SKM-1 treated with dmso at 0.1 percent for 144 hours (cell line): Measurements from ENCODE around the gene VAC14.
"Not testable (repeated sequence)": the region's sequence is repeated elsewhere in the genome, so short reads cannot be mapped to it uniquely, and the experiment has no call there.

Source experiments
- DNase-seq: peaks from one replicate; lab custom pipeline; 2025; ENCODE audit not compliant: unreplicated experiment; lab: John Stamatoyannopoulos, UW

VAC14 gene

GRCh38 chr16:70682239-70683145, 118.5 kb downstream of the VAC14 start:
- no peak for DNase-seq

- no peak for DNase-seq
Observed at GRCh38 chr16:70681382-70682238, 119.3 kb downstream of the VAC14 start.

- no peak for DNase-seq
Observed at GRCh38 chr16:70680495-70681381, 120.2 kb downstream of the VAC14 start.

- DNase-seq: no peak
Observed at GRCh38 chr16:70679671-70680494, 121.1 kb downstream of the VAC14 start.

- no peak for DNase-seq
Observed at GRCh38 chr16:70678898-70679670, 121.9 kb downstream of the VAC14 start.

GRCh38 chr16:70678121-70678897, 122.6 kb downstream of the VAC14 start:
- no peak for DNase-seq

- no peak for DNase-seq
Observed at GRCh38 chr16:70677499-70678120, 123.3 kb downstream of the VAC14 start.

GRCh38 chr16:70676675-70677498, 124.1 kb downstream of the VAC14 start:
- DNase-seq: no peak

- no peak for DNase-seq
Observed at GRCh38 chr16:70675851-70676513, 125.0 kb downstream of the VAC14 start.

GRCh38 chr16:70674221-70675014, 126.5 kb downstream of the VAC14 start:
- DNase-seq: no peak

GRCh38 chr16:70670938-70671337, 130.0 kb downstream of the VAC14 start:
- not testable (repeated sequence) for DNase-seq

- no peak for DNase-seq
Observed at GRCh38 chr16:70670175-70670574, 130.8 kb downstream of the VAC14 start.

GRCh38 chr16:70665806-70666735, 134.9 kb downstream of the VAC14 start:
- no peak for DNase-seq

GRCh38 chr16:70665113-70665694, 135.8 kb downstream of the VAC14 start:
- no peak for DNase-seq
